ENCODE results near the gene SNU13.
"Not testable (repeated sequence)": the region's sequence is repeated elsewhere in the genome, so short reads cannot be mapped to it uniquely, and the experiment has no call there.

Gene SNU13

DNA sequence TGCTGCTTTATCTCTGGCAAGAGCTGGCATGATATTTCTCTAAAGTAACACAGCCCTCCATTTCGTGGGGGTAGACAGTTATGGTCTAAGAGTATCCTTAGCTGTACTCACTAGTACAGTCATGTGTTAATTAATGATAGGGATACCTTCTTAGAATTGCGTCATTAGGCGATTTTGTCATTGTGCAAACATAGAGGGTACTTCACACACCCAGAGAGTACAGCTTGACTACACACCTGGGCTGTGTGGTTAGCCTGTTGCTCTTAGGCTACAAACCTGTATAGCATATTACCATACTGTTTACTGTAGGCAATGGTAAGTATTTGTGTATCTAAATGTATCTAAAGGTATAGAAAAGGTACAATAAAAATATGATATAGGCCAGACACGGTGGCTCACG, 50.5 kb downstream of the SNU13 start:
- no peak for DNase-seq

DNA sequence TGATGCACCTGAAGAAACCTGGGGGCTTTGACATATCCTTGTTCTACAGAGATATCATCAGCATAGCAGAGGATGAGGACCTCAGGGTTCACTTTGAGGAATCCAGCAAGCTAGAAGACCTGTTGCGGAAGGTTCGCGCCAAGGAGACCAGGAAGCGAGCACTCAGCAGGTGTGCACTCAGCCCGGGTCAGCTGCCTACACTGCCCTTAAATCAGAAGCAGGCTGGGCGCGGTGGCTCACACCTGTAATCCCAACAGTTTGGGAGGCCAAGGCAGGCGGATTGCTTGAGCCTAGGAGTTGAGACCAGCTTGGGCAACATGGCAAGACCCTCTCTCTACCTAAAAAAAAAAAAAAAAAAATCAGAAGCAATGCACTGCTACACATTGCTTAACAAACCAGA, 51.0 kb downstream of the SNU13 start:
- DNase-seq, result not testable (repeated sequence)

DNA sequence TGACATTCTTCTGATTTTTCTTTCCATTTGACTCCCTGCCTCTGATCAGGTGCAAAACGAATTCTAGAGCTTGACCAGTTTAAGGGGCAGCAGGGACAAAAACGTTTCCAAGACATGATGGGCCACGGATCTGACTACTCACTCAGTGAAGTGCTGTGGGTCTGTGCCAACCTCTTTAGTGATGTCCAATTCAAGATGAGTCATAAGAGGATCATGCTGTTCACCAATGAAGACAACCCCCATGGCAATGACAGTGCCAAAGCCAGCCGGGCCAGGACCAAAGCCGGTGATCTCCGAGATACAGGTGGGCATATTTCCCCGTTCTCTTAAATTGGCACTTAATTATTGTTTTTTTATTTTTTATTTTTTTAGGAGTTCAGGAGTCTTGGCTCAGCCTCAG, 52.2 kb downstream of the SNU13 start:
- no peak for DNase-seq

DNA sequence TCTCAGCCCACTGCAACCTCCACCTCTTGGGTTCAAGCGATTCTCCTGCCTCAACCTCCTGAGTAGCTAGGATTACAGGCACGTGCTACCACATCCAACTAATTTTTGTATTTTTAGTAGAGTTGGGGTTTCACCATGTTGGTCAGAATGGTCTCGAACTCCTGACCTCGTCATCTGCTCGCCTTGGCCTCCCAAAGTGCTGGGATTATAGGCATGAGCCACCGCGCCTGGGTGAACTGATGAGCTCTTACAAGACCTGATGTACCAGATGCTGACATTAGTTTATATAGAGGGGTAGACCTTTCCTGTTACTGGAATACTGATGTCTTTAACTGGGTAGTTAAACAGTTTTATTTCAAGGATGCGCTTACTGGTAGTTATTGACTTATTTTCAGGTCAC, 54.1 kb downstream of the SNU13 start:
- DNase-seq, result not testable (repeated sequence)

DNA sequence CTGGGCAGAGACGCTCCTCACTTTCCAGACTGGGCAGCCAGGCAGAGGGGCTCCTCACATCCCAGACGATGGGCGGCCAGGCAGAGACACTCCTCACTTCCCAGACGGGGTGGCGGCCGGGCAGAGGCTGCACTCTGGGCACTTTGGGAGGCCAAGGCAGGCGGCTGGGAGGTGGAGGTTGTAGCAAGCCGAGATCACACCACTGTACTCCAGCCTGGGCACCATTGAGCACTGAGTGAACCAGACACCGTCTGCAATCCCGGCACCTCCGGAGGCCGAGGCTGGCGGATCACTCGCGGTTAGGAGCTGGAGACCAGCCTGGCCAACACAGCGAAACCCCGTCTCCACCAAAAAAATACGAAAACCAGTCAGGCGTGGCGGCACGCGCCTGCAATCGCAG, 57.1 kb downstream of the SNU13 start:
- not testable (repeated sequence) for DNase-seq

DNA sequence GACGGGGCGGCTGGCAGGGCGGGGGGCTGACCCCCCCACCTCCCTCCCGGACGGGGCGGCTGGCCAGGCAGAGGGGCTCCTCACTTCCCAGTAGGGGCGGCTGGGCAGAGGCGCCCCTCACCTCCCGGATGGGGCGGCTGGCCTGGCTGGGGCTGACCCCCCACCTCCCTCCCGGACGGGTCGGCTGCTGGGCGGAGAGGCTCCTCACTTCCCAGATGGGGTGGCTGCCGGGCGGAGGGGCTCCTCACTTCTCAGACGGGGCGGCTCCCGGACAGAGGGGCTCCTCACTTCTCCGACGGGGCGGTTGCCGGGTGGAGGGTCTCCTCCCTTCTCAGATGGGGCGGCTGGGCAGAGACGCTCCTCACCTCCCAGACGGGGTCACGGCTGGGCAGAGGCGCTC, 57.6 kb downstream of the SNU13 start:
- not testable (repeated sequence) for DNase-seq

DNA sequence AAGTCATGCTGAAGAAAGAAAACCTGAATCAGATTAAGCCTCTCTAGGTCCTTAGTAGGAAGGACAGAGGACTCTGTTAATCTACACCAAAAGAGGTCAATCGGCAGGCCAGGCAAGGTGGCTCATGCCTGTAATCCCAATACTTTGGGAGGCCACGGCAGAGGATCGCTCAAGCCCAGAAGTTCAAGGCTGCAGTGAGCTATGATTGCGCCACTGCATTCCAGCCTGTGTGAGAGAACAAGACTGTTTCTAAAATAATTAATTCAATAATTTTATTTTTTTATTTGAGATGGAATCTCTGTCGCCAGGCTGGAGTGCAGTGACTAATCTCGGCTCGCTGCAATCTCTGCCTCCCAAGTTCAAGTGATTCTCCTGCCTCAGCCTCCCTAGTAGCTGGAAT, 63.1 kb downstream of the SNU13 start:
- no peak for DNase-seq
